ENCODE data around the gene BEGAIN. TPM values are rescaled to one million over a fixed set of nuclear protein-coding genes. Genes with fewer than 3 reads are reported as not detected.

Gene BEGAIN
- total RNA-seq, 1 experiment from 2014 or later: 0.54 TPM

- Mint-ChIP-seq H3K4me1 (ENCODE audit: low read depth, unreplicated experiment) (no peaks in the 10 kb centered on the region), H3K4me3 (ENCODE audit: unreplicated experiment) (no peak overlapping the region), H3K9me3 (ENCODE audit: unreplicated experiment) (no peaks in the 10 kb centered on the region), H3K27ac (ENCODE audit: unreplicated experiment) (no peak overlapping the region), H3K36me3 (ENCODE audit: insufficient read depth, unreplicated experiment) (no peaks in the 10 kb centered on the region), H3K27me3 (ENCODE audit: insufficient read depth, unreplicated experiment) (peaks cover 10% of the 10 kb centered on the region)
- intact Hi-C loops (cut with micrococcal nuclease; ENCODE audit: unreplicated experiment): no loop called here
- Histone ChIP-seq H3K4me1 (no peaks in the 10 kb centered on the region), H3K9me3 (no peaks in the 10 kb centered on the region), H3K36me3 (ENCODE audit: control insufficient read depth, insufficient read depth, low read length) (no peaks in the 10 kb centered on the region), H3K27me3 (replicated peaks; ENCODE audit: control insufficient read depth, insufficient read depth, low read length) (no peaks in the 10 kb centered on the region), H3K4me3 (ENCODE audit: low read depth, low read length) (no peak overlapping the region)
- ChIA-PET CTCF (no interaction called here), POLR2A (no interaction called here)
- no peak for TF ChIP-seq CTCF (IDR thresholded peaks at IDR 0.05; ENCODE audit: insufficient read depth in 1 of 2, low read depth in 1 of 2, low read length in 1 of 2, severe bottlenecking in 1 of 2, unreplicated experiment in 1 of 2)
- no TSS peak for BruUV-seq (replicated peaks)
- no peak for DNase-seq
Measured at GRCh38 chr14:100608064-100608463, 20.8 kb upstream of the BEGAIN start.

DNA sequence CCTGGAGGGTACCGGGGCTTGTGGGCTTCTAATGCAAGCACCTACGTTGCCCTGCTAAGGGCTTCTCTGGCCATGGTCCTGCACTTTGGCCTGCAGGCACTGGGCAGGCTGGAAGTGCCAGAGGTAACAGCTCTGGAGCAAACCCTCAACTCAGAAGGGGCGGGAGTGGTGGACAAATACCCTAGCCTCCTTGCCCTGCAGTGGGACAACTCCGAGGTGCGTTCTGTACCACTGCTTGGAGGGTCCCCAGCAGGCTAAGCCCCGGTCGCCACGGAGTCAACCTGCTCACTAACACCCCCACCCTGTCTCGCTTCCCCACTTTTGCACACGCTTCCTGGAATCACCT is 20.4 kb upstream of the BEGAIN start:
- BruUV-seq (replicated peaks): no TSS peak
- no peaks in the 10 kb centered on the region for H3K9me3 Mint-ChIP-seq (ENCODE audit: unreplicated experiment)
- H3K36me3 Mint-ChIP-seq (ENCODE audit: insufficient read depth, unreplicated experiment): no peaks in the 10 kb centered on the region
- ChIA-PET CTCF (no interaction called here), POLR2A (no interaction called here)
- Histone ChIP-seq H3K4me3 (ENCODE audit: low read depth, low read length) (no peak overlapping the region), H3K4me1 (no peaks in the 10 kb centered on the region), H3K27me3 (replicated peaks; ENCODE audit: control insufficient read depth, insufficient read depth, low read length) (no peaks in the 10 kb centered on the region), H3K9me3 (no peaks in the 10 kb centered on the region), H3K36me3 (ENCODE audit: control insufficient read depth, insufficient read depth, low read length) (no peaks in the 10 kb centered on the region)
- peaks cover 11% of the 10 kb centered on the region for H3K27me3 Mint-ChIP-seq (ENCODE audit: insufficient read depth, unreplicated experiment)
- no peak for DNase-seq
- intact Hi-C loops (cut with micrococcal nuclease; ENCODE audit: unreplicated experiment): no loop called here
- H3K4me3 Mint-ChIP-seq (ENCODE audit: unreplicated experiment): no peak overlapping the region
- H3K27ac Mint-ChIP-seq (ENCODE audit: unreplicated experiment): no peak overlapping the region
- no peaks in the 10 kb centered on the region for H3K4me1 Mint-ChIP-seq (ENCODE audit: low read depth, unreplicated experiment)
- no peak for TF ChIP-seq CTCF (IDR thresholded peaks at IDR 0.05; ENCODE audit: insufficient read depth in 1 of 2, low read depth in 1 of 2, low read length in 1 of 2, severe bottlenecking in 1 of 2, unreplicated experiment in 1 of 2)

- H3K9me3 Mint-ChIP-seq (ENCODE audit: unreplicated experiment): peaks cover 3% of the 10 kb centered on the region
- H3K4me1 Mint-ChIP-seq (ENCODE audit: low read depth, unreplicated experiment): no peaks in the 10 kb centered on the region
- no peak for TF ChIP-seq CTCF (IDR thresholded peaks at IDR 0.05; ENCODE audit: insufficient read depth in 1 of 2, low read depth in 1 of 2, low read length in 1 of 2, severe bottlenecking in 1 of 2, unreplicated experiment in 1 of 2)
- no peak overlapping the region for H3K27ac Mint-ChIP-seq (ENCODE audit: unreplicated experiment)
- H3K27me3 ChIP-seq (replicated peaks; ENCODE audit: control insufficient read depth, insufficient read depth, low read length): no peaks in the 10 kb centered on the region
- H3K9me3 ChIP-seq: no peaks in the 10 kb centered on the region
- no peak for DNase-seq
- no TSS peak for BruUV-seq (replicated peaks)
- POLR2A ChIA-PET: no interaction called here
- intact Hi-C loops (cut with micrococcal nuclease; ENCODE audit: unreplicated experiment): no loop called here
- no peaks in the 10 kb centered on the region for H3K36me3 Mint-ChIP-seq (ENCODE audit: insufficient read depth, unreplicated experiment)
- H3K27me3 Mint-ChIP-seq (ENCODE audit: insufficient read depth, unreplicated experiment): peaks cover 16% of the 10 kb centered on the region
- CTCF ChIA-PET: no interaction called here
- H3K36me3 ChIP-seq (ENCODE audit: control insufficient read depth, insufficient read depth, low read length): no peaks in the 10 kb centered on the region
- H3K4me1 ChIP-seq: no peaks in the 10 kb centered on the region
- H3K4me3 Mint-ChIP-seq (ENCODE audit: unreplicated experiment): no peak overlapping the region
- H3K4me3 ChIP-seq (ENCODE audit: low read depth, low read length): no peak overlapping the region
Measured at GRCh38 chr14:100606687-100607610, 19.7 kb upstream of the BEGAIN start.
